HG03045 (cell line): ENCODE measurements around the gene DNAJC7.
A peak's percentile ranks its signal among the peaks of the same experiment; 100 is the strongest.
"Not testable (repeated sequence)": the region's sequence is repeated elsewhere in the genome, so short reads cannot be mapped to it uniquely, and the experiment has no call there.

Experiments
- ATAC-seq: cut with Tn5 transposase; IDR thresholded peaks from one replicate; pipeline ENCODE4 v1.9.1; 2021; ENCODE audit warnings: mild to moderate bottlenecking, moderate library complexity; ENCODE audit not compliant: unreplicated experiment

Gene DNAJC7

GRCh38 chr17:42042598-42043319 lies 25.5 kb upstream of the DNAJC7 start:
- no peak for ATAC-seq

GRCh38 chr17:42041619-42042018 lies 24.4 kb upstream of the DNAJC7 start:
- ATAC-seq, result no peak

- no peak for ATAC-seq
Observed at GRCh38 chr17:42040818-42041217, 23.6 kb upstream of the DNAJC7 start.

- ATAC-seq, result no peak
Observed at GRCh38 chr17:42039794-42040763, 22.8 kb upstream of the DNAJC7 start.

GRCh38 chr17:42038221-42038973 lies 21.2 kb upstream of the DNAJC7 start:
- ATAC-seq, result no peak

- no peak for ATAC-seq
Observed at GRCh38 chr17:42034059-42034458, 16.8 kb upstream of the DNAJC7 start.

- no peak for ATAC-seq
Observed at GRCh38 chr17:42031584-42031983, 14.3 kb upstream of the DNAJC7 start.

GRCh38 chr17:42028791-42029127 lies 11.5 kb upstream of the DNAJC7 start:
- no peak for ATAC-seq

GRCh38 chr17:42027961-42028790 lies 10.9 kb upstream of the DNAJC7 start:
- ATAC-seq, result no peak

- ATAC-seq, result no peak
Observed at GRCh38 chr17:42027590-42027889, 10.3 kb upstream of the DNAJC7 start.

GRCh38 chr17:42026857-42027589 lies 9.8 kb upstream of the DNAJC7 start:
- ATAC-seq, result no peak

- no peak for ATAC-seq
Observed at GRCh38 chr17:42025936-42026335, 8.7 kb upstream of the DNAJC7 start.

- ATAC-seq, result no peak
Observed at GRCh38 chr17:42025191-42025579, 7.9 kb upstream of the DNAJC7 start.

- no peak for ATAC-seq
Observed at GRCh38 chr17:42023524-42024349, 6.5 kb upstream of the DNAJC7 start.

GRCh38 chr17:42020845-42021244 lies 3.6 kb upstream of the DNAJC7 start:
- not testable (repeated sequence) for ATAC-seq

GRCh38 chr17:42019509-42020404 lies 2.5 kb upstream of the DNAJC7 start, which contains the start of gene NKIRAS2:
NKIRAS2 (plus strand) TSS chr17:42020090; CDS start chr17:42021578, 1,488 bp downstream.
- ATAC-seq, result peak; percentile 54

- ATAC-seq, result no peak
Observed at GRCh38 chr17:42018988-42019387, 1.7 kb upstream of the DNAJC7 start.

GRCh38 chr17:42018339-42018738 lies 1.1 kb upstream of the DNAJC7 start:
- no peak for ATAC-seq
